ENCODE measurements around the gene IFNAR2.
A peak's percentile ranks its signal among the peaks of the same experiment; 100 is the strongest.

The IFNAR2 gene

GRCh38 chr21:33197496-33197895 is 32.2 kb upstream of the IFNAR2 start:
- Histone ChIP-seq H3K36me3 (ENCODE audit: control insufficient read depth in 4 of 4, insufficient read depth in 4 of 4, low read length in 3 of 4) (no peaks in the 10 kb centered on the region), H3K9me3 (ENCODE audit: control extremely low read depth in 1 of 5, control insufficient read depth in 4 of 5, insufficient read depth in 2 of 5, low read depth in 1 of 5, low read length in 4 of 5) (no peaks in the 10 kb centered on the region), H3K4me3 (ENCODE audit: control insufficient read depth in 1 of 7, extremely low read depth in 1 of 7, insufficient read depth in 4 of 7, low read depth in 2 of 7, low read length in 6 of 7) (no peak overlapping the region), H3K27ac (ENCODE audit: insufficient read depth in 1 of 2, low read depth in 1 of 2, low read length in 2 of 2, poor library complexity in 1 of 2, severe bottlenecking in 2 of 2) (no peak overlapping the region), H3K27me3 (replicated peaks in 2 of 5; ENCODE audit: control insufficient read depth in 4 of 5, insufficient read depth in 5 of 5, low read length in 4 of 5) (no peaks in the 10 kb centered on the region), H3K4me1 (ENCODE audit: control extremely low read depth in 1 of 4, control insufficient read depth in 4 of 4, insufficient read depth in 4 of 4, low read length in 3 of 4) (peaks cover 0 to 10% (median 2%) of the 10 kb centered on the region in 4 experiments)
- 78% methylated on average over 4 of the region's 4 CpGs for WGBS (ENCODE audit: insufficient coverage)
- peak in 1 of 3 donors; percentile 62 for DNase-seq
- POLR2A ChIA-PET: interaction anchor here (1.0 kb wide), 1 partner anchor 364 kb away, joined by 3 read pairs; no protein-coding TSS in a partner anchor
- CTCF ChIA-PET: interaction anchor here (0.6 to 3.6 kb wide), 41 partner anchors 10 to 541 kb away, joined by 3 to 35 read pairs (median 4); no protein-coding TSS in a partner anchor

GRCh38 chr21:33198346-33199099 is 31.2 kb upstream of the IFNAR2 start:
- Histone ChIP-seq H3K36me3 (ENCODE audit: control insufficient read depth in 4 of 4, insufficient read depth in 4 of 4, low read length in 3 of 4) (no peaks in the 10 kb centered on the region), H3K4me1 (ENCODE audit: control extremely low read depth in 1 of 4, control insufficient read depth in 4 of 4, insufficient read depth in 4 of 4, low read length in 3 of 4) (peaks cover 0 to 10% (median 2%) of the 10 kb centered on the region in 4 experiments), H3K27me3 (replicated peaks in 2 of 5; ENCODE audit: control insufficient read depth in 4 of 5, insufficient read depth in 5 of 5, low read length in 4 of 5) (no peaks in the 10 kb centered on the region), H3K9me3 (ENCODE audit: control extremely low read depth in 1 of 5, control insufficient read depth in 4 of 5, insufficient read depth in 2 of 5, low read depth in 1 of 5, low read length in 4 of 5) (no peaks in the 10 kb centered on the region), H3K4me3 (ENCODE audit: control insufficient read depth in 1 of 7, extremely low read depth in 1 of 7, insufficient read depth in 4 of 7, low read depth in 2 of 7, low read length in 6 of 7) (no peak overlapping the region), H3K27ac (ENCODE audit: insufficient read depth in 1 of 2, low read depth in 1 of 2, low read length in 2 of 2, poor library complexity in 1 of 2, severe bottlenecking in 2 of 2) (no peak overlapping the region)
- 58% methylated on average over 9 of the region's 9 CpGs for WGBS (ENCODE audit: insufficient coverage)
- ChIA-PET CTCF (interaction anchor here (0.6 to 3.6 kb wide), 16 partner anchors 11 to 368 kb away, joined by 3 to 35 read pairs (median 6); no protein-coding TSS in a partner anchor), POLR2A (interaction anchor here (0.5 kb wide), 1 partner anchor 249 kb away, joined by 4 read pairs; no protein-coding TSS in a partner anchor)
- peak in 2 of 3 donors; percentile 30 to 57 for DNase-seq

GRCh38 chr21:33199100-33199464 is 30.7 kb upstream of the IFNAR2 start:
- Histone ChIP-seq H3K4me3 (ENCODE audit: control insufficient read depth in 1 of 7, extremely low read depth in 1 of 7, insufficient read depth in 4 of 7, low read depth in 2 of 7, low read length in 6 of 7) (no peak overlapping the region), H3K9me3 (ENCODE audit: control extremely low read depth in 1 of 5, control insufficient read depth in 4 of 5, insufficient read depth in 2 of 5, low read depth in 1 of 5, low read length in 4 of 5) (no peaks in the 10 kb centered on the region), H3K36me3 (ENCODE audit: control insufficient read depth in 4 of 4, insufficient read depth in 4 of 4, low read length in 3 of 4) (no peaks in the 10 kb centered on the region), H3K4me1 (ENCODE audit: control extremely low read depth in 1 of 4, control insufficient read depth in 4 of 4, insufficient read depth in 4 of 4, low read length in 3 of 4) (peaks cover 0 to 13% (median 5%) of the 10 kb centered on the region in 4 experiments), H3K27ac (ENCODE audit: insufficient read depth in 1 of 2, low read depth in 1 of 2, low read length in 2 of 2, poor library complexity in 1 of 2, severe bottlenecking in 2 of 2) (no peak overlapping the region), H3K27me3 (replicated peaks in 2 of 5; ENCODE audit: control insufficient read depth in 4 of 5, insufficient read depth in 5 of 5, low read length in 4 of 5) (no peaks in the 10 kb centered on the region)
- POLR2A ChIA-PET: interaction anchor here (0.5 kb wide), 1 partner anchor 248 kb away, joined by 4 read pairs; no protein-coding TSS in a partner anchor
- 60% methylated on average over 1 of the region's 6 CpGs for WGBS (ENCODE audit: insufficient coverage)
- CTCF ChIA-PET: interaction anchor here (0.9 to 3.6 kb wide), 8 partner anchors 12 to 246 kb away, joined by 3 to 35 read pairs (median 6); no protein-coding TSS in a partner anchor
- DNase-seq: peak in 1 of 3 donors; percentile 65

GRCh38 chr21:33199516-33200217 is 30.1 kb upstream of the IFNAR2 start:
- DNase-seq: peak; percentile 91 to 97 (median 96)
- no peaks in the 10 kb centered on the region for H3K27me3 ChIP-seq (replicated peaks in 2 of 5; ENCODE audit: control insufficient read depth in 4 of 5, insufficient read depth in 5 of 5, low read length in 4 of 5)
- ChIA-PET POLR2A (interaction anchor here (0.5 kb wide), 1 partner anchor 599 kb away, joined by 3 read pairs; no protein-coding TSS in a partner anchor), CTCF (interaction anchor here (0.6 to 1.6 kb wide), 10 partner anchors 32 to 250 kb away, joined by 3 to 16 read pairs (median 3); no protein-coding TSS in a partner anchor)
- H3K4me3 ChIP-seq (ENCODE audit: control insufficient read depth in 1 of 7, extremely low read depth in 1 of 7, insufficient read depth in 4 of 7, low read depth in 2 of 7, low read length in 6 of 7): no peak overlapping the region
- 25% methylated on average over 5 of the region's 8 CpGs for WGBS (ENCODE audit: insufficient coverage)
- H3K4me1 ChIP-seq (ENCODE audit: control extremely low read depth in 1 of 4, control insufficient read depth in 4 of 4, insufficient read depth in 4 of 4, low read length in 3 of 4): peaks cover 0 to 14% (median 6%) of the 10 kb centered on the region in 4 experiments
- no peaks in the 10 kb centered on the region for H3K36me3 ChIP-seq (ENCODE audit: control insufficient read depth in 4 of 4, insufficient read depth in 4 of 4, low read length in 3 of 4)
- H3K9me3 ChIP-seq (ENCODE audit: control extremely low read depth in 1 of 5, control insufficient read depth in 4 of 5, insufficient read depth in 2 of 5, low read depth in 1 of 5, low read length in 4 of 5): no peaks in the 10 kb centered on the region
- no peak overlapping the region for H3K27ac ChIP-seq (ENCODE audit: insufficient read depth in 1 of 2, low read depth in 1 of 2, low read length in 2 of 2, poor library complexity in 1 of 2, severe bottlenecking in 2 of 2)

- WGBS (ENCODE audit: insufficient coverage): 93% methylated on average over 2 of the region's 4 CpGs
- Histone ChIP-seq H3K36me3 (ENCODE audit: control insufficient read depth in 4 of 4, insufficient read depth in 4 of 4, low read length in 3 of 4) (no peaks in the 10 kb centered on the region), H3K27ac (ENCODE audit: insufficient read depth in 1 of 2, low read depth in 1 of 2, low read length in 2 of 2, poor library complexity in 1 of 2, severe bottlenecking in 2 of 2) (no peak overlapping the region), H3K4me3 (ENCODE audit: control insufficient read depth in 1 of 7, extremely low read depth in 1 of 7, insufficient read depth in 4 of 7, low read depth in 2 of 7, low read length in 6 of 7) (no peak overlapping the region), H3K9me3 (ENCODE audit: control extremely low read depth in 1 of 5, control insufficient read depth in 4 of 5, insufficient read depth in 2 of 5, low read depth in 1 of 5, low read length in 4 of 5) (no peaks in the 10 kb centered on the region), H3K27me3 (replicated peaks in 2 of 5; ENCODE audit: control insufficient read depth in 4 of 5, insufficient read depth in 5 of 5, low read length in 4 of 5) (no peaks in the 10 kb centered on the region), H3K4me1 (ENCODE audit: control extremely low read depth in 1 of 4, control insufficient read depth in 4 of 4, insufficient read depth in 4 of 4, low read length in 3 of 4) (peaks cover 8 to 29% (median 17%) of the 10 kb centered on the region in 4 experiments)
- ChIA-PET CTCF (interaction anchor here (1.1 kb wide), 1 partner anchor 124 kb away, joined by 3 read pairs; no protein-coding TSS in a partner anchor), POLR2A (no interaction called here)
- DNase-seq: no peak
Measured at GRCh38 chr21:33201956-33202355, 27.8 kb upstream of the IFNAR2 start.

- 85% methylated on average over 7 of the region's 16 CpGs for WGBS (ENCODE audit: insufficient coverage)
- no peak overlapping the region for H3K4me3 ChIP-seq (ENCODE audit: control insufficient read depth in 1 of 7, extremely low read depth in 1 of 7, insufficient read depth in 4 of 7, low read depth in 2 of 7, low read length in 6 of 7)
- DNase-seq: no peak
- H3K27me3 ChIP-seq (replicated peaks in 2 of 5; ENCODE audit: control insufficient read depth in 4 of 5, insufficient read depth in 5 of 5, low read length in 4 of 5): no peaks in the 10 kb centered on the region
- ChIA-PET CTCF (interaction anchor here (0.9 to 1.1 kb wide), 3 partner anchors 62 to 247 kb away, joined by 4 read pairs; no protein-coding TSS in a partner anchor), POLR2A (interaction anchor here (0.6 kb wide), 1 partner anchor 28 kb away, joined by 3 read pairs; no protein-coding TSS in a partner anchor)
- no peaks in the 10 kb centered on the region for H3K36me3 ChIP-seq (ENCODE audit: control insufficient read depth in 4 of 4, insufficient read depth in 4 of 4, low read length in 3 of 4)
- peaks cover 8 to 28% (median 17%) of the 10 kb centered on the region in 4 experiments for H3K4me1 ChIP-seq (ENCODE audit: control extremely low read depth in 1 of 4, control insufficient read depth in 4 of 4, insufficient read depth in 4 of 4, low read length in 3 of 4)
- no peak overlapping the region for H3K27ac ChIP-seq (ENCODE audit: insufficient read depth in 1 of 2, low read depth in 1 of 2, low read length in 2 of 2, poor library complexity in 1 of 2, severe bottlenecking in 2 of 2)
- peaks cover 0 to 2% (median under 1%) of the 10 kb centered on the region in 5 experiments for H3K9me3 ChIP-seq (ENCODE audit: control extremely low read depth in 1 of 5, control insufficient read depth in 4 of 5, insufficient read depth in 2 of 5, low read depth in 1 of 5, low read length in 4 of 5)
Measured at GRCh38 chr21:33202464-33203363, 27.0 kb upstream of the IFNAR2 start.

Measured in common myeloid progenitor, CD34-positive (primary cell).